ENCODE results near the gene ATP6V1G3.
"Not testable (repeated sequence)": the region's sequence is repeated elsewhere in the genome, so short reads cannot be mapped to it uniquely, and the experiment has no call there.

ATP6V1G3 gene

GRCh38 chr1:198496216-198497143, 44.0 kb downstream of the ATP6V1G3 start:
- no peak for DNase-seq

- no peak for DNase-seq
Observed at GRCh38 chr1:198495631-198496030, 44.8 kb downstream of the ATP6V1G3 start.

- DNase-seq = no peak
Observed at GRCh38 chr1:198494658-198495103, 45.8 kb downstream of the ATP6V1G3 start.

- DNase-seq = no peak
Observed at GRCh38 chr1:198494139-198494538, 46.3 kb downstream of the ATP6V1G3 start.

- DNase-seq = no peak
Observed at GRCh38 chr1:198493329-198493728, 47.2 kb downstream of the ATP6V1G3 start.

- no peak for DNase-seq
Observed at GRCh38 chr1:198492872-198493271, 47.6 kb downstream of the ATP6V1G3 start.

DNA sequence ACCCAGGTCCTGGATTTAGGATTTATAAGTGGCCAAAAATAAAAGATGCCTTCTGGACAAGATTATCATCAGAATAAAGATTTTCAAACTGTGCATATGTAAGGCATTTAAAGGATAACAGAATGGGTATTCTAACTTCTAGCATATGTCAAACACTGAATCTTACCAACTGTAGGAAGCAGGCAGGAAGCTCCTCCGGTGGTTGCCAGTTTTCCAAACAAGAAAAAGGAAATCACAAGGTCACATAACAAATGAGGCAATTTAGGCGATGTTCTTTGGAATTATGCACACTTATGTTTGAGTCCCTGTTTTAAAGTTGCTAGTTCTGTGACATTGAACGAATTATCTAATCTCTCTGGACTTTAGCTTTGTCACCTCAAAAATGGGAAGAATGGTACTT, 48.9 kb downstream of the ATP6V1G3 start:
- no peak for DNase-seq

DNA sequence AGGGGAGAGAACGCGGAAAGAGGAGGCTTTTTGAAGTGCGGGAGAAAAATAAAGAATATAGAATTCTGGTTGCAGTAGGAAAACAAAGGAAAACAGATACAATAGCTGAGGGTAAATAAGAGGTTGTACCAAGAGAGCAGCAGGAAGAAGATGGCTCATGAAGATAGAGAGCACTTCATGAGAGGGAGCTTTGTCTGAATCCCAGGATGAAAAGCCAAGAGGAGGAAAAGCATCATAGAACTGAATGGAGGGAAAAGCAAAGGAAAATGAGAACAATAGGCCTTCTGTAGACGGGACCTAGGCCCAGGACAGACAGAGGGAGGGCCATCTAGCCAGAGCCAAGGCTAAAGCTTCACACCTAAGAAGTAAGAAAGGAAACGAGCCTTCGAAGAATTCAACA, 49.5 kb downstream of the ATP6V1G3 start:
- DNase-seq = no peak

GRCh38 chr1:198490224-198490623, 50.3 kb downstream of the ATP6V1G3 start:
- no peak for DNase-seq

- no peak for DNase-seq
Observed at GRCh38 chr1:198486903-198487302, 53.6 kb downstream of the ATP6V1G3 start.

GRCh38 chr1:198483645-198484044, 56.8 kb downstream of the ATP6V1G3 start:
- no peak for DNase-seq

DNA sequence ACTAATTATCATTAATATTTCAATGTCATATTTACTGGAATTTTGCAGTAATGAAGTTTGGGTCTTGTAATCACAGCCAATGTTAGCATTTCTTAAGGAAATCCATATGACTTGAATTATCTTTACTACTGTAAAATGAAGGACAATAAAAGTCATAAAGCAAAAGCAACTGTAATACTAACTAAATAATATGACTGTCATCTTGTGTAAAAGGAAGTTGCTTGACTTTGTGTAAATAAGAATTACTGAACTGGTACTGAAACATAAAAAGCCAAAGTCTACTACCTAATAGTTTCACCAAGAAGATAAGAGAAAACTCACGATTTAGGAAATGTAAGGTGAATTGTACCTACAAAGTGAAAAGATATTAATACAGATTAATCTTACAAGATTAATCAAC, 57.5 kb downstream of the ATP6V1G3 start:
- no peak for DNase-seq

DNA sequence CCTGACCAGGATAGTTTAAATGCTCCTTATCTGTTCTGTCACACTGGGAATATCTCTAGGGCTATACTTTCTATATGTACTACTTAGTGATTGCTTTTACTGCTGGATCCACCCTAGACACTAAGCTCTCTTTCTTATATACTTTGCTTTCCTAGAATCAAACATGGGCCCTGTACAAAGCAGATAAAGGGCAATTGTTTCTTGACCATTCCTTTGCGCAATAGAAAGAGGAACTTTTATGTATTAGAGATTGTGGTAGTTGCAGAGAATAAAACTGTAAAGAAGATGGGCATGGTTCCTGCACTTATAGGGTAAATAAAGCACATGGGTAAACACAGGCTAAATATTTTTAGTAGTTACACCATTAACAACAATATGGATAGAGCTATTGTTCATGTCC, 58.8 kb downstream of the ATP6V1G3 start:
- no peak for DNase-seq

DNA sequence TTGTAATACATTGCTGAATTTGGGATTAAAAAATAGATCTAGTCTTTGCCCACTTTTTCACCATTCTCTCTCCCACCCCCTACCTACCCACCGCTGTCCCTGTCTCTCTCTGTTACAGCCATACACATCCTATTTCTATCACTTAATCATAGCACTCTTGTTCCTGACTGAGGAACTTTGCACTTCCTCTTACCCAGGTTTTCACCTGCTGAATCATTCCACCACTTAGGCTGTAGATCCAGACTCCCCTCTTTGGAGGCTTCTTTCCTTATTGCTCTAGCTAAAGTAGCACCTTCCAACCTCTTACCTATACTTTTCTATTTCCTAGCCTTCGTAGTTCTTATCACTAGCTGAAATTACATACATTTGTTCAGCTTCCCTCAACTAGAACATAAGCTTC, 59.6 kb downstream of the ATP6V1G3 start:
- no peak for DNase-seq

DNA sequence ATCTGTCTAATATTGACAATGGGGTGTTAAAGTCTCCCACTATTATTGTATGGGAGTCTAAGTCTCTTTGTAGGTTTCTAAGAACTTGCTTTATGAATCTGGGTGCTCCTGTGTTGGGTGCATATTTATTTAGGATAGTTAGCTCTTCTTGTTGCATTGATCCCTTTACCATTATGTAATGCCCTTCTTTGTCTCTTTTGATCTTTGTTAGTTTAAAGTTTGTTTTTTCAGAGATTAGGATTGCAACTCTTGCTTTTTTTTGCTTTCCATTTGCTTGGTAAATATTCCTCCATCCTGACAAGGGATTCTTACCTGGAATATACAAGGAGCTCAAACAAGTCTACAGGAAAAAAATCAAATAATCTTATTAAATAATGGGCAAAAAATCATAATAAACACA, 63.1 kb downstream of the ATP6V1G3 start:
- not testable (repeated sequence) for DNase-seq

Data from NCI-H2081 (cell line).